Muscle of leg (tissue), 11 donors: ENCODE results near the gene ANKFY1. TPM values are rescaled to one million over a fixed set of nuclear protein-coding genes. Genes with fewer than 3 reads are reported as not detected.
"Not testable (repeated sequence)": the region's sequence is repeated elsewhere in the genome, so short reads cannot be mapped to it uniquely, and the experiment has no call there.

Source experiments
- DNase-seq: peaks from one replicate; pipeline ENCODE4 v3.0.0; 2013
- H3K27ac ChIP-seq: one replicate; pipeline ENCODE4 v1.5.1; 2013; ENCODE audit warnings: mild to moderate bottlenecking, low read length, control low read depth
- H3K27me3 ChIP-seq: one replicate; pipeline ENCODE4 v1.6.1; 2013; ENCODE audit warnings: low read length; ENCODE audit not compliant: control insufficient read depth, insufficient read depth
- H3K36me3 ChIP-seq: one replicate; pipeline ENCODE4 v1.6.1; 2013; ENCODE audit warnings: low read length; ENCODE audit not compliant: control insufficient read depth, insufficient read depth
- H3K4me1 ChIP-seq: one replicate; pipeline ENCODE4 v1.6.1; 2013; ENCODE audit warnings: low read length; ENCODE audit not compliant: control insufficient read depth, insufficient read depth
- H3K4me3 ChIP-seq: one replicate; pipeline ENCODE4 v1.5.1; 2013; ENCODE audit warnings: low read length, control low read depth
- H3K9me3 ChIP-seq: replicated peaks from 2 replicates; pipeline ENCODE4 v1.6.1; 2013; ENCODE audit warnings: low read depth, low read length; ENCODE audit not compliant: control insufficient read depth
- WGBS: methylation state at CpG from one replicate; pipeline ENCODE4 v1.1.5; 2013; ENCODE audit warnings: missing lambda C conversion rate; ENCODE audit not compliant: insufficient coverage; 5-methylcytosine and 5-hydroxymethylcytosine counted together
- polyA plus RNA-seq, 8 donors: library from polyadenylated mRNA; unstranded; fragments of 120-200 nt; gene quantifications; one replicate each; pipeline versions ENCODE4 v1.2.1 to v1.2.3, GENCODE V29; 2013; ENCODE audit warnings: inconsistent platforms in 1 of 8, low replicate concordance in 1 of 8; ENCODE audit not compliant: insufficient read length in 8 of 8, insufficient read depth in 1 of 8
- total RNA-seq: library from RNA; stranded (reverse); fragments of 120-200 nt; gene quantifications from one replicate; pipeline ENCODE4 v1.2.4, GENCODE V29; 2013

Gene ANKFY1
- total and polyA plus RNA-seq, 9 donors = 21.1 to 36.5 (median 27.3) TPM

DNA sequence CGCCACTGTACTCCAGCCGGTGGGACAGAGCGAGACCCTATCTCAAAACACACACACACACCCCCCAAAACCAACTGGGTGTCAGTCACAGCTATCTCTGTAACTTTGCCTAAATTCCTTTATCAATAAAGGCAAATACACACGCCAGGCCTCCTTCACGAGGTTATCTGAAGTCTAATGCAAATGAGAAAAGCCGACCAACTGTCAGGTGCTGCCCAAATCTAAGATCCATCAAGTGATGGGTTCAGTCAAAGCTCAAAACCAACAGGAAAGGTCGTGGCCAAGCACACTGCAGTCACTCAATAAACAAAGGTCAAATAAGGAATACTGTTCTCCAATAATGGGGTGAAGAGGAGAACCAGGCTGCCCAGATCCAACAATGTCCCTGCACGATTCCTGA is 1.1 kb downstream of the ANKFY1 start:
- Histone ChIP-seq H3K9me3 (peaks cover 13% of the 10 kb centered on the region), H3K36me3 (peaks cover 25% of the 10 kb centered on the region), H3K27me3 (no peaks in the 10 kb centered on the region), H3K4me1 (peaks cover 18% of the 10 kb centered on the region), H3K27ac (peak overlapping the region; percentile 91), H3K4me3 (peak overlapping the region; percentile 91)
- WGBS = 74% methylated on average over 4 of the region's 8 CpGs
- DNase-seq = no peak

DNA sequence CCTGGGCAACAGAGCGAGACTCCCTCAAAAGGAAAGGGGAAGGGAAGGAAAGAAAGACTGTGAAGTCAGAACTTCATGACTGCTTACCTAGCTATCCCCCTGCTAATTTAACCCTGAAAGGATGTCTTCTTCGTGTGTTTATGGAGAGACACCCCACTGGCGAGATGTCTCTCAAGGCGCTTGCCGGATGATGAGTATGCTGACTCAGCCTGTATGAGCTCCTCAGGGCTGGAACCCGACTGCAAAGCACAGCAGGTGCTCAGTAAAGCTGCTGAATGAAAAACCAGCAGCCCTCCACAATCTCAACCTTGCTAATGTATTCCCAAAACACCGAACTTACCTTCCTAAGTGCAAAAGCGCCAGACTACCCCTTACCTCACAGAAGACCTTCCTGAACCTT is 2.3 kb downstream of the ANKFY1 start:
- no peak for DNase-seq
- no peaks in the 10 kb centered on the region for H3K27me3 ChIP-seq
- 89% methylated on average over 7 of the region's 8 CpGs for WGBS
- H3K27ac ChIP-seq = no peak overlapping the region
- no peak overlapping the region for H3K4me3 ChIP-seq
- peaks cover 19% of the 10 kb centered on the region for H3K36me3 ChIP-seq
- H3K4me1 ChIP-seq = peaks cover 18% of the 10 kb centered on the region
- H3K9me3 ChIP-seq = peaks cover 13% of the 10 kb centered on the region

GRCh38 chr17:4258867-4259266 is 4.9 kb downstream of the ANKFY1 start:
- 100% methylated on average over 3 of the region's 3 CpGs for WGBS
- Histone ChIP-seq H3K4me1 (peaks cover 12% of the 10 kb centered on the region), H3K4me3 (no peak overlapping the region), H3K27me3 (no peaks in the 10 kb centered on the region), H3K27ac (no peak overlapping the region), H3K36me3 (peaks cover 19% of the 10 kb centered on the region), H3K9me3 (peaks cover 13% of the 10 kb centered on the region)
- DNase-seq = no peak

GRCh38 chr17:4256952-4257351 is 6.8 kb downstream of the ANKFY1 start:
- H3K27me3 ChIP-seq = no peaks in the 10 kb centered on the region
- 93% methylated on average over 2 of the region's 2 CpGs for WGBS
- no peak for DNase-seq
- peaks cover 13% of the 10 kb centered on the region for H3K9me3 ChIP-seq
- H3K4me1 ChIP-seq = no peaks in the 10 kb centered on the region
- no peak overlapping the region for H3K27ac ChIP-seq
- no peak overlapping the region for H3K4me3 ChIP-seq
- peaks cover 19% of the 10 kb centered on the region for H3K36me3 ChIP-seq

DNA sequence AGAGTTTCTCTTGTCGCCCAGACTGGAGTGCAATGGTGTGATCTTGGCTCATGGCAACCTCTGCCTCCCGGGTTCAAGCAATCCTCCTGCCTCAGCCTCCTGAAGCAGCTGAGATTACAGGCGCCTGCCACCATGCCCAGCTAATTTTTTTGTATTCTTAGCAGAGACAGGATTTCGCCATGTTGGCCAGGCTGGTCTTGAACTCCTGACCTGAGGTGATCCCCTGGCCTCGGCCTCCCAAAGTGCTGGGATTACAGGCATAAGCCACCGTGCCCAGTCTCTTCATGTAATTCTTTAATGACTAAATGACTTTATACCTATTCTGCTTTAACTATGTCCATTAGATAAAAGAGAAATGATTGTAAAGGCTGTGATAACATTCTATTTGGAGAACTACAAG is 8.5 kb downstream of the ANKFY1 start:
- WGBS = 97% methylated on average over 4 of the region's 6 CpGs
- Histone ChIP-seq H3K36me3 (peaks cover 11% of the 10 kb centered on the region), H3K9me3 (peaks cover 13% of the 10 kb centered on the region)
- H3K27ac ChIP-seq, H3K4me1 ChIP-seq, H3K4me3 ChIP-seq, H3K27me3 ChIP-seq, DNase-seq: not testable (repeated sequence)

DNA sequence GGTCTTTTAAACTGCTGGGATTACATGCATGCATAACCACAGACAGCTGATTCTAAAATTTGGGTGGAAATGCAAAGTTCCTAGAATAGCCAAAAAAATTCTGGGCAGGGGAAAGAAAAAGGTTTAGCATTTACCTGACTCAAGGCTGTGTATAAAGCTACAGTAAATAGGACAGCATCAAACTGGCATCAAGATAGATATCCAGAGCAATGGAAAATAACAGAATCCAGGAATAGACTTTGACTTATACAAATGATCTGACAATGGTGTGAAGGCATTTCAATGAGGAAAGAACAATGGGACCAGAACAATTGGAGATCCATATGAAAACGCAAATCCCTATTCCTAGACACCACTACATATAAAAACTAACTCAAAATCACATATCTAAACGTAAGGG is 12.9 kb downstream of the ANKFY1 start:
- Histone ChIP-seq H3K4me1 (peaks cover 9% of the 10 kb centered on the region), H3K4me3 (no peak overlapping the region), H3K27me3 (no peaks in the 10 kb centered on the region), H3K27ac (no peak overlapping the region), H3K9me3 (no peaks in the 10 kb centered on the region), H3K36me3 (peaks cover 16% of the 10 kb centered on the region)
- no CpG with 5 or more reads among the region's 2 CpGs for WGBS
- no peak for DNase-seq

- 62% methylated on average over 3 of the region's 4 CpGs for WGBS
- peaks cover 16% of the 10 kb centered on the region for H3K36me3 ChIP-seq
- no peaks in the 10 kb centered on the region for H3K9me3 ChIP-seq
- peaks cover 9% of the 10 kb centered on the region for H3K4me1 ChIP-seq
- no peak overlapping the region for H3K4me3 ChIP-seq
- DNase-seq = peak; percentile 43
- no peaks in the 10 kb centered on the region for H3K27me3 ChIP-seq
- H3K27ac ChIP-seq = no peak overlapping the region
Measured at GRCh38 chr17:4249452-4250029, 14.2 kb downstream of the ANKFY1 start.

DNA sequence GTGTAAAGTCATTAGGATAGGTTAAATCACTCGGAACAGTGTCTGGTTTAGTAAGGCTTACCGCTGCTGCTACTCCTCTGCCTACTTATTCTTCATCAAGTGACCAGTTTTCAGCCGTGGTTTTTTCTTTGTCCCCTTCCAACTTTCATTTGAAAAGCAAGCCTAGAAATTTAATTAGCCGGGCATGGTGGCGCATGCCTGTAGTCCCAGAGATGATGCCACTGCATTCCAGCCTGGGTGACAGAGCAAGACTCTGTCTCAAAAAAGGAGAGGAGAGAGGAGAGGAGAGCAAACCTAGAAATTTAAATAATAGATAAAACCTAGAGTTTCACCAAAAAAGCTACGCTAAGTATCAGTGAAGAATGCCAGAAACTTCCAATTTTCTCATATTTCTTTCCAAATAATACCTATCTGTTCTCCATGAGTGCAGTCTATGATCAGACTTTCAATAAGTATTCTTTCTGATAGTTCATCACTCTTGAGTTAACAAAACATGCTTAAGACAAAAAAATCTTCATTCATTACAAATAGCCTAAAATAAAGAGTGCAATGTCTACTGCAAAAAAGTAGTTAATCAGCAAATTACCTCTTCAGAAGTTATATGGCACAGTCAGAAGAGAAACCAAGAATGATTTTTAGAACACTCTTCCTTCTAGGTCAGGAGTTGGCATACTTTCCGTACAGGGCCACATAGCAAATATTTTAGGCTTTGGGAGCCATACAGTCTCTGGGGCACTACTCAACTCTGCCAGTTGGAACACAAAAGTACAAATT is 15.1 kb downstream of the ANKFY1 start:
- H3K9me3 ChIP-seq = no peaks in the 10 kb centered on the region
- no peak overlapping the region for H3K27ac ChIP-seq
- WGBS = 44% methylated on average over 2 of the region's 7 CpGs
- peaks cover 9% of the 10 kb centered on the region for H3K4me1 ChIP-seq
- DNase-seq = no peak
- no peak overlapping the region for H3K4me3 ChIP-seq
- H3K36me3 ChIP-seq = peaks cover 16% of the 10 kb centered on the region
- no peaks in the 10 kb centered on the region for H3K27me3 ChIP-seq

DNA sequence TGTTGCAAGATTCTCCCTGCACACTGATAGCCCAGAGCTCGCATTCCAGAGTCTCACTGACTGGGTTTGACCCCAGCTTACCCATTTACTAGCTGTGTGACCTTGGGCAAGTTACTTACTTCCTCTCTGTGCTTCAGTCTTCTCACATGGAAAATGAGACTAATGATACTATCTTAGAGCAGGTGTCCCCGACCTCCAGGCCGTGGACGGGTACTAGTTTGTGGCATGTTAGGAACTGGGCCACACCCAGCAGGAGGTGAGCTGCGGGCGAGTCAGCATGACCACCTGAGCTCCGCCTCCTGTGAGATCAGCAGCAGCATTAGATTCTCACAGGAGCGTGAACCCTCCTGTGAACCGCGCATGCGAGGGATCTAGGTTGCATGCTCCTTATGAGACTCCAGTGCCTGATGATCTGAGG is 15.8 kb downstream of the ANKFY1 start:
- WGBS = 89% methylated on average over 10 of the region's 11 CpGs
- Histone ChIP-seq H3K36me3 (peaks cover 16% of the 10 kb centered on the region), H3K4me3 (no peak overlapping the region), H3K27me3 (no peaks in the 10 kb centered on the region), H3K9me3 (no peaks in the 10 kb centered on the region), H3K4me1 (peaks cover 9% of the 10 kb centered on the region), H3K27ac (no peak overlapping the region)
- no peak for DNase-seq

DNA sequence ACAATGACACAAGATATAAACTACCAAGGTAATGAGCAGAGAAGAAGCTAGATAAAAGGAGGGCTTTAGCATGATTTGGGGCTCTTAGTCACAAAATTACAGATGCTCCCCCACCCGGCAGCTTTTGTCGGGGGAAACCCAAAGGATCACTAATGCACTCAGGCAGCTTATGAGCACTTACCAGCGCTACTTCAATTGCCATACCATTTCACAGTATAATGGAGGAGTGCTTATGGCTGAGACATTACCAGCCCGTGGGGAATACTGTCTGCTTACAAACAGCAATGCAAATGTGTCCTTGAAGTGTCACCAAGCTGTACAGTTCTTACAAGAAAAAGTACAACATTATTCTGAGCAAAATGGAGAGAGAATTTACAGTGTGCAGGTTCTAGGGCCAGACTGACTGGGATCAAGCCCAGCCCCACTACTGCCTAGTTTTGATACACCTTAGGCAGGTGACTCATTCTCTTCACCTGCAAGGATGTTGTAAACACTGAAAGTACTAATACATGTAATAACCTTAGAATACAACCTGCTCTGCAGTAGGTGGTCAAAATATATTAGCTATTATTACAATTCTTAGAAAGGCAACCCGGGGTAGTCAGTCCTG is 16.3 kb downstream of the ANKFY1 start:
- H3K36me3 ChIP-seq = peaks cover 16% of the 10 kb centered on the region
- WGBS = no CpG with 5 or more reads among the region's 5 CpGs
- H3K27me3 ChIP-seq = no peaks in the 10 kb centered on the region
- H3K4me3 ChIP-seq = no peak overlapping the region
- no peak for DNase-seq
- peaks cover 9% of the 10 kb centered on the region for H3K4me1 ChIP-seq
- H3K9me3 ChIP-seq = no peaks in the 10 kb centered on the region
- no peak overlapping the region for H3K27ac ChIP-seq
